A673 (cell line): ENCODE measurements around the gene PGAP1. TPM values are rescaled to one million over a fixed set of nuclear protein-coding genes. Genes with fewer than 3 reads are reported as not detected.

Experiments
- BruUV-seq: library from RNA; stranded (reverse); fragments of 400-500 nt; replicated peaks from 2 replicates; lab custom pipeline; 2021; lab: Mats Ljungman, UMichigan
- CTCF ChIA-PET: fragments of 300-600 bp; sonication (Branson Sonifier 250); formaldehyde crosslinking; loops from one replicate; lab custom pipeline; 2022; ENCODE audit warnings: antibody characterized with exemption; lab: Charles Lee
- POLR2A ChIA-PET: fragments of 300-600 bp; sonication (Branson Sonifier 250); formaldehyde crosslinking; loops from one replicate; lab custom pipeline; 2022; ENCODE audit warnings: antibody characterized with exemption; ENCODE audit not compliant: low non-redundant PET; lab: Charles Lee
- DNase-seq: peaks from one replicate; pipeline ENCODE4 v3.0.0-alpha.2; 2015; ENCODE audit warnings: low spot score
- H3K27ac ChIP-seq: fragments of 200-600 bp; sonication (generic); 2 replicates; pipeline ENCODE4 v1.5.1; 2016; ENCODE audit warnings: mixed run types, low read depth, mild to moderate bottlenecking, mixed read lengths, antibody characterized with exemption, low read length; ENCODE audit not compliant: poor library complexity, severe bottlenecking
- H3K27me3 ChIP-seq: fragments of 200-600 bp; sonication (generic); replicated peaks from 2 replicates; pipeline ENCODE4 v1.6.1; 2017; ENCODE audit warnings: mixed run types, low read depth, mild to moderate bottlenecking, mixed read lengths, antibody characterized with exemption, low read length; ENCODE audit not compliant: insufficient read depth, poor library complexity
- H3K36me3 ChIP-seq: fragments of 200-600 bp; sonication (generic); 2 replicates; pipeline ENCODE4 v1.6.1; 2016; ENCODE audit warnings: mixed run types, mild to moderate bottlenecking, mixed read lengths, antibody characterized with exemption, low read length; ENCODE audit not compliant: insufficient read depth, poor library complexity, severe bottlenecking
- H3K4me1 ChIP-seq: fragments of 200-600 bp; sonication (generic); 2 replicates; pipeline ENCODE4 v1.6.1; 2017; ENCODE audit warnings: mixed run types, mild to moderate bottlenecking, mixed read lengths, antibody characterized with exemption, low read length; ENCODE audit not compliant: insufficient read depth, poor library complexity, severe bottlenecking
- H3K4me3 ChIP-seq: fragments of 200-600 bp; sonication (generic); 2 replicates; pipeline ENCODE4 v1.5.1; 2016; ENCODE audit warnings: low read depth, mixed run types, mild to moderate bottlenecking, mixed read lengths, low read length; ENCODE audit not compliant: poor library complexity, severe bottlenecking
- H3K9me3 ChIP-seq: fragments of 200-600 bp; sonication (generic); 2 replicates; pipeline ENCODE4 v1.6.1; 2016; ENCODE audit warnings: mixed run types, low read depth, mild to moderate bottlenecking, mixed read lengths, antibody characterized with exemption, low read length; ENCODE audit not compliant: poor library complexity, severe bottlenecking
- CTCF ChIP-seq: fragments of 300-800, 200-600 bp; sonication (generic); conservative IDR thresholded peaks from 2 replicates; pipeline ENCODE4 v1.5.1; 2017; ENCODE audit warnings: low read depth, mild to moderate bottlenecking, antibody characterized with exemption, low read length, moderate library complexity, mixed read lengths
- EZH2 ChIP-seq: fragments of 200-600 bp; sonication (generic); IDR thresholded peaks from 2 replicates; pipeline ENCODE4 v1.6.1; 2017; ENCODE audit warnings: borderline replicate concordance, low read depth, mild to moderate bottlenecking, mixed read lengths, antibody characterized with exemption, low read length; ENCODE audit not compliant: poor library complexity, severe bottlenecking
- intact Hi-C: fragments of 100-400 bp; cut with micrococcal nuclease; formaldehyde crosslinking; loops from one replicate; pipeline ENCODE4 v1.10.0; 2022; ENCODE audit not compliant: unreplicated experiment
- total RNA-seq: library from RNA; stranded (reverse); gene quantifications from 2 replicates; pipeline ENCODE4 v1.2.3, GENCODE V29; 2021

The PGAP1 gene
- total RNA-seq, 1 experiment from 2014 or later = 40.4 TPM

GRCh38 chr2:196798980-196799379 lies 127.5 kb downstream of the PGAP1 start:
- no peak for TF ChIP-seq EZH2
- no peak for TF ChIP-seq CTCF

GRCh38 chr2:196792865-196793264 lies 133.6 kb downstream of the PGAP1 start:
- Histone ChIP-seq H3K36me3 (peaks cover 77% of the 10 kb centered on the region), H3K27ac (no peak overlapping the region), H3K4me3 (no peak overlapping the region), H3K27me3 (no peaks in the 10 kb centered on the region), H3K9me3 (no peaks in the 10 kb centered on the region), H3K4me1 (peaks cover 5% of the 10 kb centered on the region)
- ChIA-PET POLR2A (no interaction called here), CTCF (no interaction called here)
- no TSS peak for BruUV-seq
- no peak for DNase-seq
- no peak for TF ChIP-seq EZH2
- TF ChIP-seq CTCF = no peak
- intact Hi-C loops = no loop called here

More at GRCh38 chr2:196798980-196799379, 127.5 kb downstream of the PGAP1 start:
- Histone ChIP-seq H3K4me1 (peaks cover 5% of the 10 kb centered on the region), H3K36me3 (peaks cover 28% of the 10 kb centered on the region), H3K27ac (peak overlapping the region; percentile 74), H3K4me3 (peak overlapping the region; percentile 77), H3K27me3 (no peaks in the 10 kb centered on the region), H3K9me3 (no peaks in the 10 kb centered on the region)
- POLR2A ChIA-PET = no interaction called here
- CTCF ChIA-PET = interaction anchor here (0.8 kb wide), 1 partner anchor 370 kb away, joined by 3 read pairs; no protein-coding TSS in a partner anchor
- intact Hi-C loops = no loop called here
- TSS peak; percentile 72 for BruUV-seq
- no peak for DNase-seq

DNA sequence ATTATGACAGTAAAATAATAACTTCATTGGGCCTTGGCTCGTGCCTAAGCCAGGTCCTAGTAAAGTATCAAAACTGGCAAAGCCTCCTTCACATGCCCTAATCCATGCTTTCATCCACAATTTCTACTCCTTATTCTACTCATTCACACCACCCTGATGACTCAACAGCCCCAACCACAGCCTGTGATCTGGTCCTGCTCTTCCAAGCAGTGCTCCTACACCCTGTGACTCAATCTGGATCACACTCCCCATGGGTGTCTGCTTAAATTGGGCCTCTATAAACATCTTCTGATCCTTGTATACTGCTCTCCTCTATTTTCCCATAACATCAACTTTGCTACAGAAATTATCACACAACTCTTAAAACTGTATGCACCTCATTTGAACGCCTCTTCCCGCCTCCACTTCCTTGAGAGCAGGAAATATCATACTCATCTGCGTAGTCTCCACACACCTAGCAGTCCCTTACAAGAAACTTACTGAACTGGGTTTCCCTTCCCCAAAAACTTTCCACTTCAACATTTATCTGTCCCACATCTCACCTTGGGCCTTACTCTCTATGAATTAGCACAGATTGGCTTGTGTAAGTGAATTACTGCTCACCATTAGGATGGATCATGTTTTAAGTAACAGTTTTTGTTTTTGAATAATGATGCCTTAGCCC lies 142.9 kb downstream of the PGAP1 start:
- no TSS peak for BruUV-seq
- ChIA-PET CTCF (no interaction called here), POLR2A (no interaction called here)
- Histone ChIP-seq H3K9me3 (no peaks in the 10 kb centered on the region), H3K27ac (no peak overlapping the region), H3K27me3 (no peaks in the 10 kb centered on the region), H3K4me3 (no peak overlapping the region), H3K36me3 (peaks cover 81% of the 10 kb centered on the region), H3K4me1 (no peaks in the 10 kb centered on the region)
- TF ChIP-seq CTCF = no peak
- TF ChIP-seq EZH2 = no peak
- DNase-seq = no peak
- intact Hi-C loops = no loop called here

Other genes with a start within 250 kb of the PGAP1 start
- 60.3 and 68.6 TPM in 2 replicates for gene GTF3C3, start 127.0 kb downstream of the PGAP1 start, total RNA-seq
- 0.28 TPM in 1 of 2 replicates, not detected in the other for gene C2orf66, start 117.4 kb downstream of the PGAP1 start, total RNA-seq